K562 (cell line): Measurements from ENCODE around the gene RAB25. TPM values are rescaled to one million over a fixed set of nuclear protein-coding genes. Genes with fewer than 3 reads are reported as not detected.

Experiments used
- ATAC-seq: fragments of 200-7000 bp; cut with Tn5 transposase; 3 replicates; pipeline ENCODE4 v1.9.1; 2020; ENCODE audit warnings: moderate library complexity
- BruUV-seq: library from RNA; stranded (reverse); fragments of 400-500 nt; replicated peaks from 2 replicates; lab custom pipeline; 2021; lab: Mats Ljungman, UMichigan
- CTCF ChIA-PET: fragments of 300-600 bp; formaldehyde crosslinking; extraction: SDS; loops from one replicate; lab custom pipeline; 2021; ENCODE audit warnings: low intra/inter-chr PET ratio; lab: Yijun Ruan, JAX
- POLR2A ChIA-PET: fragments of 300-600, 350-650 bp; sonication (Branson Sonifier 250); formaldehyde crosslinking; extraction: SDS; loops from one replicate; lab custom pipeline; 2021; ENCODE audit warnings: antibody characterized with exemption, inconsistent platforms; lab: Yijun Ruan, JAX
- DNase-seq, 4 experiments: peaks; one replicate each; pipeline versions ENCODE4 v3.0.0 to v3.0.0-alpha.2; 2011 to 2018; ENCODE audit warnings: low spot score in 3 of 4, mixed read lengths in 3 of 4; ENCODE audit errors: extremely low read depth in 1 of 4
- FAIRE-seq: peaks from 2 replicates; lab custom pipeline; 2011; peaks lifted over from hg19 to GRCh38; lab: Jason Lieb, UNC
- H2AFZ ChIP-seq: 2 replicates; pipeline ENCODE4 v1.6.0; 2011; ENCODE audit warnings: low read depth, low read length, control low read depth, inconsistent platforms
- H3K27ac ChIP-seq: fragments of 200-600 bp; 3 replicates; pipeline ENCODE4 v1.8.0; 2011; ENCODE audit warnings: low read depth, mild to moderate bottlenecking, control low read depth, inconsistent platforms, low read length, moderate library complexity, mixed read lengths; ENCODE audit errors: extremely low read depth
- H3K27me3 ChIP-seq, 2 experiments: fragments of 300-600 bp in 1 of 2; 2 replicates in 1 of 2; 3 replicates in 1 of 2; pipeline versions ENCODE4 v1.6.0 to v1.8.0; 2011; ENCODE audit warnings: inconsistent platforms in 2 of 2, low read length in 2 of 2, mild to moderate bottlenecking in 1 of 2, mixed read lengths in 1 of 2, moderate library complexity in 1 of 2; ENCODE audit not compliant: control insufficient read depth in 2 of 2, insufficient read depth in 2 of 2
- H3K36me3 ChIP-seq: fragments of 300-600 bp; 3 replicates; pipeline ENCODE4 v1.8.0; 2011; ENCODE audit warnings: mild to moderate bottlenecking, low read length, inconsistent platforms; ENCODE audit not compliant: control insufficient read depth, insufficient read depth
- H3K4me1 ChIP-seq, 2 experiments: fragments of 200-600 bp in 1 of 2; replicated peaks in 1 of 2; 2 replicates in 1 of 2; 3 replicates in 1 of 2; pipeline versions ENCODE4 v1.5.1 to v1.8.0; 2011; ENCODE audit warnings: inconsistent platforms in 2 of 2, low read length in 2 of 2, mild to moderate bottlenecking in 1 of 2, mixed read lengths in 1 of 2, moderate library complexity in 1 of 2; ENCODE audit not compliant: control insufficient read depth in 2 of 2, insufficient read depth in 2 of 2
- H3K4me2 ChIP-seq: 2 replicates; pipeline ENCODE4 v1.6.1; 2011; ENCODE audit warnings: low read length, control low read depth, inconsistent platforms, mixed read lengths; ENCODE audit not compliant: insufficient read depth
- H3K4me3 ChIP-seq: fragments of 200-600 bp; sonication (generic), shearing (Covaris generic); 2 replicates; pipeline ENCODE4 v1.5.1; 2016; ENCODE audit warnings: control low read depth, inconsistent platforms
- H3K79me2 ChIP-seq: fragments of 200-600 bp; 3 replicates; pipeline ENCODE4 v1.8.0; 2011; ENCODE audit warnings: low read length, inconsistent platforms; ENCODE audit not compliant: control insufficient read depth, insufficient read depth
- H3K9ac ChIP-seq, 2 experiments: 2 replicates each; pipeline versions ENCODE4 v1.6.0 to v1.6.1; 2011; ENCODE audit warnings: low read depth in 2 of 2, low read length in 2 of 2, control low read depth in 1 of 2, inconsistent platforms in 1 of 2, mild to moderate bottlenecking in 1 of 2, mixed read lengths in 1 of 2; ENCODE audit not compliant: insufficient read depth in 1 of 2
- H3K9me1 ChIP-seq: one replicate; pipeline ENCODE4 v1.6.0; 2011; ENCODE audit warnings: inconsistent platforms, mild to moderate bottlenecking, low read length, moderate library complexity; ENCODE audit not compliant: control insufficient read depth, insufficient read depth
- H3K9me3 ChIP-seq: replicated peaks from 2 replicates; pipeline ENCODE4 v1.5.1; 2011; ENCODE audit warnings: low read depth, low read length, inconsistent platforms; ENCODE audit not compliant: control insufficient read depth, insufficient read depth
- H4K20me1 ChIP-seq: replicated peaks from 2 replicates; pipeline ENCODE4 v1.6.1; 2011; ENCODE audit warnings: low read length, inconsistent platforms, mixed read lengths; ENCODE audit not compliant: control insufficient read depth, insufficient read depth
- ADNP ChIP-seq: fragments of 200-800 bp; sonication (Bioruptor generic); IDR thresholded peaks from 2 replicates; pipeline ENCODE4 v1.6.1; 2016; ENCODE audit warnings: missing genetic modification characterization, missing compliant biosample characterization
- BCOR ChIP-seq: fragments of 450-650 bp; IDR thresholded peaks from 2 replicates; pipeline ENCODE4 v1.6.1; 2016
- CHD4 ChIP-seq: fragments of 200-600 bp; sonication (generic); IDR thresholded peaks from 3 replicates; pipeline ENCODE4 v1.6.1; 2012; ENCODE audit warnings: low read depth, mild to moderate bottlenecking, mixed read lengths, low read length, inconsistent platforms; ENCODE audit not compliant: insufficient read depth, insufficient replicate concordance, poor library complexity, severe bottlenecking
- HDAC2 ChIP-seq: fragments of 450-650 bp; IDR thresholded peaks from 2 replicates; pipeline ENCODE4 v1.6.1; 2016; ENCODE audit warnings: mild to moderate bottlenecking
- KDM1A ChIP-seq, 2 experiments: fragments of 450-650 bp; IDR thresholded peaks; 2 replicates each; pipeline ENCODE4 v1.6.1; 2016; ENCODE audit warnings: mild to moderate bottlenecking in 2 of 2
- NFIC ChIP-seq: fragments of 450-650 bp; IDR thresholded peaks from 2 replicates; pipeline ENCODE4 v1.6.1; 2017; ENCODE audit warnings: mild to moderate bottlenecking, inconsistent platforms
- RBM25 ChIP-seq: fragments of 200-400 bp; formaldehyde crosslinking; IDR thresholded peaks from 2 replicates; pipeline ENCODE4 v1.6.1; 2018; ENCODE audit warnings: low read length, low read depth, moderate library complexity; ENCODE audit not compliant: severe bottlenecking
- RCOR1 ChIP-seq, 2 experiments: IDR thresholded peaks; 2 replicates each; pipeline ENCODE4 v1.6.1; 2012; ENCODE audit warnings: low read depth in 2 of 2, low read length in 2 of 2, borderline replicate concordance in 1 of 2, improper control_type of control experiment in 1 of 2
- SIX5 ChIP-seq, 2 experiments: IDR thresholded peaks; 2 replicates each; pipeline ENCODE4 v1.6.1; 2011; ENCODE audit warnings: low read length in 2 of 2, borderline replicate concordance in 1 of 2, low read depth in 1 of 2, mild to moderate bottlenecking in 1 of 2, moderate library complexity in 1 of 2; ENCODE audit not compliant: insufficient read depth in 1 of 2
- SMARCA5 ChIP-seq: fragments of 450-650 bp; IDR thresholded peaks from 2 replicates; pipeline ENCODE4 v1.6.1; 2016
- ZKSCAN3 ChIP-seq: fragments of 250-450 bp; sonication (Bioruptor Pico); IDR thresholded peaks from 2 replicates; pipeline ENCODE4 v1.4.0; 2020
- ZNF146 ChIP-seq: IDR thresholded peaks from one replicate; pipeline ENCODE4 v1.6.1; 2018; ENCODE audit warnings: missing compliant biosample characterization; ENCODE audit not compliant: unreplicated experiment
- WGBS: fragments of 100-300 bp; shearing (Covaris generic); methylation state at CpG from one replicate; pipeline ENCODE4 v1.1.6; 2016; ENCODE audit warnings: low coverage, mixed read lengths; ENCODE audit not compliant: insufficient coverage; ENCODE audit errors: missing lambda C conversion rate; 5-methylcytosine and 5-hydroxymethylcytosine counted together
- in situ Hi-C: fragments of 300-500 bp; cut with MboI; formaldehyde crosslinking; loops from 4 replicates; pipeline ENCODE4 v1.15.0; 2018; ENCODE audit warnings: inconsistent platforms, mixed read lengths
- intact Hi-C: fragments of 100-400 bp; cut with micrococcal nuclease; formaldehyde crosslinking; loops from 2 replicates; pipeline ENCODE4 v1.14.2; 2022
- polyA plus RNA-seq, 8 experiments: library from polyadenylated mRNA; depleted of rRNA in 4 of 8; stranded (reverse) in 5 of 8; unstranded in 3 of 8; fragments of >200 nt; fragmentation: Nextera tagmentation in 2 of 8; fragmentation: Illumina TruSeq in 1 of 8; extraction: Ambion mirVana in 2 of 8; extraction: Trizol in 1 of 8; gene quantifications; 2 replicates each; pipeline versions ENCODE4 v1.2.1 to v1.2.3, GENCODE V29; 2011 to 2014; ENCODE audit warnings: inconsistent platforms in 1 of 8, missing spikeins in 1 of 8
- total RNA-seq, 7 experiments: library from RNA; depleted of rRNA in 6 of 7; stranded (reverse); fragments of >200 nt in 6 of 7; fragmentation: Illumina TruSeq in 2 of 7; extraction: Trizol in 2 of 7; gene quantifications; 2 replicates each; pipeline versions ENCODE4 v1.2.1 to v1.2.3, GENCODE V29; 2011 to 2021; ENCODE audit warnings: low replicate concordance in 1 of 7
- TF ChIP-seq, protein P1 (sequence below): fragments of 450-650 bp; IDR thresholded peaks from 2 replicates; pipeline ENCODE4 v1.6.1; 2016; ENCODE audit warnings: antibody characterized with exemption
- TF ChIP-seq, protein P2 (sequence below), 2 experiments: IDR thresholded peaks; 2 replicates each; pipeline ENCODE4 v1.6.1; 2011; ENCODE audit warnings: borderline replicate concordance in 1 of 2, control low read depth in 1 of 2, low read depth in 1 of 2, low read length in 1 of 2, mild to moderate bottlenecking in 1 of 2, mixed read lengths in 1 of 2, moderate library complexity in 1 of 2; ENCODE audit not compliant: insufficient read depth in 1 of 2, insufficient read length in 1 of 2, poor library complexity in 1 of 2, severe bottlenecking in 1 of 2; ENCODE audit errors: extremely low read depth in 1 of 2

The RAB25 gene
- total and polyA plus RNA-seq, 9 of the 15 experiments (the other 6 are each of a cell fraction or from before 2014, with no cell fraction given): 0.10 to 0.27 (median 0.13) TPM; not detected in 6

DNA sequence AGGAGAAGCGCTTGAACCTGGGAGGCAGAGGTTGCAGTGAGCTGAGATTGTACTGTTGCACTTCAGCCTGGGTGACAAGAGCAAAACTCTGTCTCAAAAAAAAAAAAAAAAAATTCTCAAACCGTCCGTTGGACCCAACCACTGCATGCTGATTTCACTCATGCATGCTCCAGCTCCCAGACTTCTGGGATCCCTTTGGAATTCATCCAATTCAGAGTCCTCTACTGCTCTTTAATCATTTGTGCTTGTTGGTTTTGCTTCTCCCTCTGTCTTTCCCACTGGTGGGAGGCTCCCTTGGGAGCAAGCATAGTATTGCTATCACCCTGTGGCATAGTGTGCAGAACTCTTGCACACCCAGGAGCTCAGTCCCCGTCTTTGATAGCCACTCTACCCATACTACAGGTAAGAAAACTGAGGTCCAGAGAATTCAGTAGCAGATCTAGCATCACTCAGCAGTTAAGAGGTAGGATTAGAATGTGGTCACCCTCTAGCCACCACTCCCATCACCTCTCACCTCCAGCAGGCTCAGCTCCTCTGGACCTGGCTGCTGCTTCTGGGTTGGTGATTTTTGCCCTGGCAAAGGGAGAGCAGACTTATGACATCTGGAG lies 50.5 kb downstream of the RAB25 start:
- in situ Hi-C loops: no loop called here
- FAIRE-seq: no peak
- no peak overlapping the region for H3K4me2 ChIP-seq

More for the DNA sequence above, 50.5 kb downstream of the RAB25 start:
- CTCF ChIA-PET: no interaction called here
- Histone ChIP-seq H2AFZ (no peak overlapping the region), H3K9me3 (no peaks in the 10 kb centered on the region), H4K20me1 (no peaks in the 10 kb centered on the region; the same call in 1 of the 2 replicates), H3K79me2 (peaks cover 20% of the 10 kb centered on the region), H3K36me3 (no peaks in the 10 kb centered on the region), H3K4me3 (no peak overlapping the region), H3K9me1 (no peaks in the 10 kb centered on the region), H3K9ac (no peak overlapping the region), H3K27ac (no peak overlapping the region), H3K27me3 (no peaks in the 10 kb centered on the region), H3K4me1 (peaks cover 21 to 34% of the 10 kb centered on the region in 2 experiments)
- intact Hi-C loops: loop anchor here (5.0 kb wide), 1 partner anchor 396 kb away; no protein-coding TSS in a partner anchor
- 42% methylated on average over 4 of the region's 4 CpGs for WGBS
- ATAC-seq (no peak), DNase-seq (no peak)
- POLR2A ChIA-PET: interaction anchor here (0.7 to 3.4 kb wide), 4 partner anchors 8 to 12 kb away, joined by 3 to 25 read pairs (median 4); no protein-coding TSS in a partner anchor
- BruUV-seq: no TSS peak
- TF ChIP-seq CHD4 (peak; percentile 22), ADNP (tag) (peak; percentile 77), ZKSCAN3 (CRISPR knock-in tag) (no peak), RBM25 (peak; percentile 91), BCOR (peak; percentile 89), KDM1A (IDR thresholded peaks at IDR 0.05) (peak; percentile 79 to 87), HDAC2 (peak; percentile 75; the same call in 1 of the 2 replicates), ZNF146 (CRISPR knock-in tag) (no peak), RCOR1 (IDR thresholded peaks at IDR 0.05; ENCODE audit: borderline replicate concordance in 1 of 2, low read depth in 2 of 2, low read length in 2 of 2) (peak in 1 of 2 experiments; percentile 41; a peak in 1 of 4 replicates), SIX5 (IDR thresholded peaks at IDR 0.05; ENCODE audit: borderline replicate concordance in 1 of 2, insufficient read depth in 1 of 2, low read depth in 1 of 2, low read length in 2 of 2) (no peak), SMARCA5 (0 out of 2 replicates have a peak, but pooled peaks have one; percentile 36), NFIC (peak; percentile 31; the same call in 1 of the 2 replicates)
- TF ChIP-seq, protein P1, sequence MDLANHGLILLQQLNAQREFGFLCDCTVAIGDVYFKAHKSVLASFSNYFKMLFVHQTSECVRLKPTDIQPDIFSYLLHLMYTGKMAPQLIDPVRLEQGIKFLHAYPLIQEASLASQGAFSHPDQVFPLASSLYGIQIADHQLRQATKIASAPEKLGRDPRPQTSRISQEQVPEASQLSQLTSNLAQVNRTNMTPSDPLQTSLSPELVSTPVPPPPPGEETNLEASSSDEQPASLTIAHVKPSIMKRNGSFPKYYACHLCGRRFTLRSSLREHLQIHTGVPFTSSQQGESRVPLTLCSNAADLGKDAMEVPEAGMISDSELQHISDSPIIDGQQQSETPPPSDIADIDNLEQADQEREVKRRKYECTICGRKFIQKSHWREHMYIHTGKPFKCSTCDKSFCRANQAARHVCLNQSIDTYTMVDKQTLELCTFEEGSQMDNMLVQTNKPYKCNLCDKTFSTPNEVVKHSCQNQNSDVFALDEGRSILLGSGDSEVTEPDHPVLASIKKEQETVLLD: no peak
- TF ChIP-seq, protein P2, sequence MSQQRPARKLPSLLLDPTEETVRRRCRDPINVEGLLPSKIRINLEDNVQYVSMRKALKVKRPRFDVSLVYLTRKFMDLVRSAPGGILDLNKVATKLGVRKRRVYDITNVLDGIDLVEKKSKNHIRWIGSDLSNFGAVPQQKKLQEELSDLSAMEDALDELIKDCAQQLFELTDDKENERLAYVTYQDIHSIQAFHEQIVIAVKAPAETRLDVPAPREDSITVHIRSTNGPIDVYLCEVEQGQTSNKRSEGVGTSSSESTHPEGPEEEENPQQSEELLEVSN (IDR thresholded peaks at IDR 0.05; ENCODE audit: borderline replicate concordance in 1 of 2, extremely low read depth in 1 of 2, insufficient read depth in 1 of 2, insufficient read length in 1 of 2, low read depth in 1 of 2, low read length in 1 of 2, poor library complexity in 1 of 2, severe bottlenecking in 1 of 2): no peak
